Progenitor cell of endocrine pancreas (in vitro differentiated cells): ENCODE data around the gene UBIAD1. TPM values are rescaled to one million over a fixed set of nuclear protein-coding genes. Genes with fewer than 3 reads are reported as not detected.

Experiments
- DNase-seq: peaks from one replicate; pipeline ENCODE4 v3.0.0; 2021; ENCODE audit warnings: low spot score; ENCODE audit not compliant: unreplicated experiment
- H3K27ac Mint-ChIP-seq: 2 replicates; pipeline ENCODE4 v1.8.0; 2021; ENCODE audit warnings: mild to moderate bottlenecking, moderate library complexity, mixed read lengths
- H3K27me3 Mint-ChIP-seq: 2 replicates; pipeline ENCODE4 v1.8.0; 2021; ENCODE audit warnings: mixed read lengths
- H3K36me3 Mint-ChIP-seq: 2 replicates; pipeline ENCODE4 v1.8.0; 2022; ENCODE audit warnings: mixed read lengths; ENCODE audit not compliant: insufficient read depth
- H3K4me1 Mint-ChIP-seq: 2 replicates; pipeline ENCODE4 v1.8.0; 2021; ENCODE audit warnings: low read depth, mixed read lengths
- H3K4me3 Mint-ChIP-seq: 2 replicates; pipeline ENCODE4 v1.8.0; 2021; ENCODE audit warnings: low read depth, mild to moderate bottlenecking, moderate library complexity, mixed read lengths
- H3K9me3 Mint-ChIP-seq: 2 replicates; pipeline ENCODE4 v1.8.0; 2021; ENCODE audit warnings: low read depth, mixed read lengths
- total RNA-seq: library from RNA; stranded (reverse); gene quantifications from 2 replicates; pipeline ENCODE4 v1.2.1, GENCODE V29; 2021
- TF ChIP-seq, protein P1 (sequence below): fragments of 200-600 bp; sonication (generic); IDR thresholded peaks from one replicate; pipeline ENCODE4 v1.5.0; 2021; ENCODE audit warnings: antibody characterized with exemption, mild to moderate bottlenecking; ENCODE audit not compliant: unreplicated experiment

The UBIAD1 gene
- total RNA-seq, 1 donor from 2014 or later = 16.4 TPM

GRCh38 chr1:11308699-11309224, 35.8 kb downstream of the UBIAD1 start:
- no peak overlapping the region for H3K4me3 Mint-ChIP-seq
- H3K27ac Mint-ChIP-seq = no peak overlapping the region
- TF ChIP-seq, protein P1, sequence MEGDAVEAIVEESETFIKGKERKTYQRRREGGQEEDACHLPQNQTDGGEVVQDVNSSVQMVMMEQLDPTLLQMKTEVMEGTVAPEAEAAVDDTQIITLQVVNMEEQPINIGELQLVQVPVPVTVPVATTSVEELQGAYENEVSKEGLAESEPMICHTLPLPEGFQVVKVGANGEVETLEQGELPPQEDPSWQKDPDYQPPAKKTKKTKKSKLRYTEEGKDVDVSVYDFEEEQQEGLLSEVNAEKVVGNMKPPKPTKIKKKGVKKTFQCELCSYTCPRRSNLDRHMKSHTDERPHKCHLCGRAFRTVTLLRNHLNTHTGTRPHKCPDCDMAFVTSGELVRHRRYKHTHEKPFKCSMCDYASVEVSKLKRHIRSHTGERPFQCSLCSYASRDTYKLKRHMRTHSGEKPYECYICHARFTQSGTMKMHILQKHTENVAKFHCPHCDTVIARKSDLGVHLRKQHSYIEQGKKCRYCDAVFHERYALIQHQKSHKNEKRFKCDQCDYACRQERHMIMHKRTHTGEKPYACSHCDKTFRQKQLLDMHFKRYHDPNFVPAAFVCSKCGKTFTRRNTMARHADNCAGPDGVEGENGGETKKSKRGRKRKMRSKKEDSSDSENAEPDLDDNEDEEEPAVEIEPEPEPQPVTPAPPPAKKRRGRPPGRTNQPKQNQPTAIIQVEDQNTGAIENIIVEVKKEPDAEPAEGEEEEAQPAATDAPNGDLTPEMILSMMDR = no peak
- H3K27me3 Mint-ChIP-seq = peaks cover 26% of the 10 kb centered on the region
- peaks cover 15% of the 10 kb centered on the region for H3K4me1 Mint-ChIP-seq
- no peaks in the 10 kb centered on the region for H3K9me3 Mint-ChIP-seq
- DNase-seq = no peak
- no peaks in the 10 kb centered on the region for H3K36me3 Mint-ChIP-seq

DNA sequence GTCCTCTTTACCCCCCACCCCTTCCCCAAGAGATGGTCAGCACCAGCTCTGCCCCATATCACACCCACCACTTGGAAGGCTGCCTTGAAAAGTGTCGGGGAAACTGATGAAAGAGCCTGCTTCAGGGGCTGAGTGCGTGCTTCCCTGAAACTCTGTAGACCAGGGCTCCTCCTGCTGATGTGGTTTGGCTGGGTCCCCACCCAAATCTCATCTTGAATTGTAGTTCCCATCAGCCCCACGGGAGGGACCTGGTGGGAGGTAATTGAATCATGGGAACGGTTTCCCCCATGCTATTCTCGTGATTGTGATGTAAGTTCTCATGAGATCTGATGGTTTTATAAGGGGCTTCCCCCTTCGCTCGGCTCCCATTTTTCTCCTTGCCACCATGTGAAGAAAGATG, 36.4 kb downstream of the UBIAD1 start:
- Mint-ChIP-seq H3K9me3 (no peaks in the 10 kb centered on the region), H3K27ac (no peak overlapping the region), H3K4me3 (no peak overlapping the region), H3K27me3 (peaks cover 27% of the 10 kb centered on the region), H3K4me1 (peaks cover 15% of the 10 kb centered on the region), H3K36me3 (no peaks in the 10 kb centered on the region)
- TF ChIP-seq, protein P1 = no peak
- no peak for DNase-seq

DNA sequence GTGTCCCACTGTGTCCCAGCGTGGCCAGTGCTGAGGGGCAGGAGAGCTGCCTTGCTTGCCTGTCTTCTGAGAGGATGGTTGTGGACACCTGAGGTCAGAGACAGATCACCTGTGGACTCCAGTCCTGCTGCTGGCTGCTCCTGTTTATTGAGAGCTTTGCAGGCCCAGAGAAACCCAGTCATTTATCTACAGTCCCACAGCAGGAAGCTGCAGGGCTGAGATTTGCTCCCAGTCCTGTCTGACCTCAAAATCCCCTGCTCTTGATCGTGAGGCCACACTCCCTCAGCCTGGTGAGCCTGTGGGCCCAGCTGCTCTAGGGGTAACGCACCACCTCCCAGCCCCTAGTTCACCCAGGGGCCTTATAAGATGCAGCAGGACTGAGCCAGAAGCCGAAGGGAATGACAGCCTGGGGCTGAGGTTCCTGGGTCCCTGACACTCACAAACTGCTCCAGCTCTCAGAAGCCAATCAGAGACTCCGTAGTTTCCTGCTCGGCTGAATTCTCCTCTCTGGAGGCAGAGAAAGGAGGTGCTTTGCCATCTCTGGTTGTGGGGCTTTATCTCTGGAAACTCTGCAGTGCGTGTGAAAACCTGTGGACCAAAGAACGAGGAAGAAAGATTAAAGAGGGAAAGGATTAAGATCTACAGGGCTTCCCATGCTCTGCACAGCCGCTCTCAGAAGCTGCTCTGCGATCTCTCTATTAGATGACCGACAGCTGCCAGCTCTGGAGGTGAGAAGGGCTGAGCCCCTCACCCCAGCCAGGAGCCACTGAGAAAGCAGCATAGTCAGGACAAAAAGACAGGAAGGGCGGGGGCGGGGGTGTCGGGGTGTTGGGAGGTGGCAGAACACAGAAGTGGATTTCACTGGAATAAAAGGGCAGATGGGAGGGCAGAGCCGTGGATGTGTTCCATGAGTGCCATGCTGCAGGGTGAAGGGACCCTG, 39.1 kb downstream of the UBIAD1 start:
- Mint-ChIP-seq H3K36me3 (no peaks in the 10 kb centered on the region), H3K4me3 (no peak overlapping the region), H3K4me1 (peaks cover 15% of the 10 kb centered on the region), H3K27ac (no peak overlapping the region), H3K27me3 (peaks cover 42% of the 10 kb centered on the region), H3K9me3 (no peaks in the 10 kb centered on the region)
- TF ChIP-seq, protein P1 = no peak
- no peak for DNase-seq

- no peak overlapping the region for H3K4me3 Mint-ChIP-seq
- TF ChIP-seq, protein P1 = no peak
- peaks cover under 1% of the 10 kb centered on the region for H3K4me1 Mint-ChIP-seq
- no peaks in the 10 kb centered on the region for H3K36me3 Mint-ChIP-seq
- no peak overlapping the region for H3K27ac Mint-ChIP-seq
- peaks cover 36% of the 10 kb centered on the region for H3K27me3 Mint-ChIP-seq
- DNase-seq = no peak
- H3K9me3 Mint-ChIP-seq = no peaks in the 10 kb centered on the region
Measured at GRCh38 chr1:11314959-11315358, 42.0 kb downstream of the UBIAD1 start.

- H3K9me3 Mint-ChIP-seq = no peaks in the 10 kb centered on the region
- no peak overlapping the region for H3K27ac Mint-ChIP-seq
- no peak for DNase-seq
- H3K4me3 Mint-ChIP-seq = no peak overlapping the region
- H3K36me3 Mint-ChIP-seq = no peaks in the 10 kb centered on the region
- TF ChIP-seq, protein P1 = no peak
- peaks cover 1% of the 10 kb centered on the region for H3K4me1 Mint-ChIP-seq
- peaks cover 25% of the 10 kb centered on the region for H3K27me3 Mint-ChIP-seq
Measured at GRCh38 chr1:11316701-11317100, 43.7 kb downstream of the UBIAD1 start.
